ENCODE data around the gene LONP1.

LONP1 gene

DNA sequence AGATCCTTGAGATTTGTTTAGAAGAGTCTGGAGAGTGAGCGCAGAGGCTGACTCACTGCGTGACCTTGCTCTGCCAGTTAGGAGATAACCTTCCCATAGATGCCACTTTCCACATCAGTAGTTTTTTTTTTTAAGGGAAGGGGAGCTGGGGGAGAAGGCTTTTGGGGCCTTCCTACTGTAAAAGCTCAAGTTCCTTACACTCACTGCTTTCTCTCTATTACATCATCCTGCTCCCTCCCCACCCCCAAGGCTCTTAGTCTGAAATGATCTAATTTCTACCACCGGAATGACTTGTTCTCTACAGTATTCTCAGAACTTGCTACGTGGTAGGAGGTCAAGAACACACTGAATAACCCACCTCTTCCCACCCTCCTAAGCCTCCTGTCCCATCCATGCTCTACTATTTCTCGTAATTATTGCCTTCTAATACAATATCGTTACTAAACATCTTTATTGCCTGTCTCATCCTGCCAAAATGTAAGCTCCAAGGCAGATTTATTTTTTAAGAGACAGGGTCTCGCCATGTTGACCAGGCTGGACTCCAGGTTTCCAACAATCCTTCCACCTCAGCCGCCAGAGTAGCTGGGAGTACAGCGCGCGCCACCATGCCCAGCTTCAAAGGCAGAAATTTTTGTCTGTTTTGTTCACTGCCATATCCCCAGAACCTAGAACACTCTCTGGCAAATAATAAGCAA lies 1.2 kb downstream of the LONP1 start (continued):
- TF ChIP-seq ZNF280D (tag by site-specific recombination; IDR thresholded peaks at IDR 0.05), result no peak
- 0 out of 2 replicates have a peak, but pooled peaks have one; percentile 14 for TF ChIP-seq ZNF239 (tag by site-specific recombination; IDR thresholded peaks at IDR 0.05)
- TF ChIP-seq ZFP69B (tag by site-specific recombination; IDR thresholded peaks at IDR 0.05), result peak; percentile 63; the same call in 1 of the 2 replicates
- no peak for TF ChIP-seq ZNF174 (tag by site-specific recombination; IDR thresholded peaks at IDR 0.05)
- TF ChIP-seq GLI4 (tag by site-specific recombination; IDR thresholded peaks at IDR 0.05), result no peak
- TF ChIP-seq ZNF274 (IDR thresholded peaks at IDR 0.05; ENCODE audit: low read length), result no peak
- TF ChIP-seq ZNF274 (tag by site-specific recombination; IDR thresholded peaks at IDR 0.05; ENCODE audit: borderline replicate concordance), result no peak
- TF ChIP-seq ZNF596 (tag by site-specific recombination; IDR thresholded peaks at IDR 0.05), result no peak
- TF ChIP-seq, protein P1, sequence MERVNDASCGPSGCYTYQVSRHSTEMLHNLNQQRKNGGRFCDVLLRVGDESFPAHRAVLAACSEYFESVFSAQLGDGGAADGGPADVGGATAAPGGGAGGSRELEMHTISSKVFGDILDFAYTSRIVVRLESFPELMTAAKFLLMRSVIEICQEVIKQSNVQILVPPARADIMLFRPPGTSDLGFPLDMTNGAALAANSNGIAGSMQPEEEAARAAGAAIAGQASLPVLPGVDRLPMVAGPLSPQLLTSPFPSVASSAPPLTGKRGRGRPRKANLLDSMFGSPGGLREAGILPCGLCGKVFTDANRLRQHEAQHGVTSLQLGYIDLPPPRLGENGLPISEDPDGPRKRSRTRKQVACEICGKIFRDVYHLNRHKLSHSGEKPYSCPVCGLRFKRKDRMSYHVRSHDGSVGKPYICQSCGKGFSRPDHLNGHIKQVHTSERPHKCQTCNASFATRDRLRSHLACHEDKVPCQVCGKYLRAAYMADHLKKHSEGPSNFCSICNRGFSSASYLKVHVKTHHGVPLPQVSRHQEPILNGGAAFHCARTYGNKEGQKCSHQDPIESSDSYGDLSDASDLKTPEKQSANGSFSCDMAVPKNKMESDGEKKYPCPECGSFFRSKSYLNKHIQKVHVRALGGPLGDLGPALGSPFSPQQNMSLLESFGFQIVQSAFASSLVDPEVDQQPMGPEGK (tag by site-specific recombination; IDR thresholded peaks at IDR 0.05), result peak; percentile 97
- peak; percentile 85 for TF ChIP-seq ZBTB21 (tag by site-specific recombination; IDR thresholded peaks at IDR 0.05)
- no peak for TF ChIP-seq KLF7 (tag by site-specific recombination; IDR thresholded peaks at IDR 0.05; ENCODE audit: borderline replicate concordance)
- no peak for TF ChIP-seq KLF1 (tag by site-specific recombination; IDR thresholded peaks at IDR 0.05)
- no peak for TF ChIP-seq ZNF214 (tag by site-specific recombination; IDR thresholded peaks at IDR 0.05; ENCODE audit: borderline replicate concordance)
- TF ChIP-seq ZNF561 (tag by site-specific recombination; IDR thresholded peaks at IDR 0.05; ENCODE audit: borderline replicate concordance), result peak; percentile 48; the same call in 1 of the 2 replicates
- peak; percentile 14; the same call in 1 of the 2 replicates for TF ChIP-seq ZBTB8A (tag by site-specific recombination; IDR thresholded peaks at IDR 0.05)
- no peak for TF ChIP-seq ZNF114 (tag by site-specific recombination; IDR thresholded peaks at IDR 0.05)
- TF ChIP-seq ZNF26 (tag by site-specific recombination; IDR thresholded peaks at IDR 0.05), result no peak
- peak; percentile 80 for TF ChIP-seq ZNF324 (tag by site-specific recombination; IDR thresholded peaks at IDR 0.05)
- no peak for TF ChIP-seq ZNF510 (tag by site-specific recombination; IDR thresholded peaks at IDR 0.05; ENCODE audit: insufficient replicate concordance)
- TF ChIP-seq ZBTB7A (tag by site-specific recombination; IDR thresholded peaks at IDR 0.05; ENCODE audit: low read depth), result no peak
- TF ChIP-seq ZNF624 (tag by site-specific recombination; IDR thresholded peaks at IDR 0.05), result no peak
- TF ChIP-seq OVOL3 (tag by site-specific recombination; IDR thresholded peaks at IDR 0.05), result no peak
- no peak for TF ChIP-seq ZNF837 (tag by site-specific recombination; IDR thresholded peaks at IDR 0.05)
- no peak for TF ChIP-seq PRDM2 (tag by site-specific recombination; IDR thresholded peaks at IDR 0.05; ENCODE audit: borderline replicate concordance)
- TF ChIP-seq, protein P2, sequence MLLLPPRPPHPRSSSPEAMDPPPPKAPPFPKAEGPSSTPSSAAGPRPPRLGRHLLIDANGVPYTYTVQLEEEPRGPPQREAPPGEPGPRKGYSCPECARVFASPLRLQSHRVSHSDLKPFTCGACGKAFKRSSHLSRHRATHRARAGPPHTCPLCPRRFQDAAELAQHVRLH (tag by site-specific recombination; IDR thresholded peaks at IDR 0.05), result peak; percentile 78
- no peak for TF ChIP-seq ZNF138 (tag by site-specific recombination; IDR thresholded peaks at IDR 0.05; ENCODE audit: borderline replicate concordance)
- TF ChIP-seq ZNF830 (tag by site-specific recombination; IDR thresholded peaks at IDR 0.05; ENCODE audit: low read depth), result no peak
- peak; percentile 81 for TF ChIP-seq MZF1 (tag by site-specific recombination; IDR thresholded peaks at IDR 0.05; ENCODE audit: borderline replicate concordance)
